CD4-positive, alpha-beta T cell treated with Interleukin-12 subunit alpha and Interleukin-12 subunit beta, for 1 hour (primary cell): Measurements from ENCODE around the gene TRUB2.
"Not testable (repeated sequence)": the region's sequence is repeated elsewhere in the genome, so short reads cannot be mapped to it uniquely, and the experiment has no call there.

Experiments used
- DNase-seq: peaks from one replicate; pipeline ENCODE4 v3.0.0-alpha.2; 2020

The TRUB2 gene

GRCh38 chr9:128339761-128340690 lies 17.8 kb upstream of the TRUB2 start, which contains the start of gene SLC27A4:
SLC27A4 (plus strand) TSS chr9:128340527; CDS start chr9:128343133, 2,606 bp downstream.
- peak; percentile 87 for DNase-seq

- DNase-seq, result not testable (repeated sequence)
These were observed 16.8 kb upstream of the TRUB2 start for GRCh38 chr9:128338852-128339614.

GRCh38 chr9:128337936-128338335 lies 15.7 kb upstream of the TRUB2 start:
- DNase-seq, result no peak

- no peak for DNase-seq
These were observed 13.7 kb upstream of the TRUB2 start for GRCh38 chr9:128335914-128336313.

- DNase-seq, result no peak
These were observed 12.9 kb upstream of the TRUB2 start for GRCh38 chr9:128335161-128335560.

- no peak for DNase-seq
These were observed 11.2 kb upstream of the TRUB2 start for GRCh38 chr9:128333451-128333869.

- DNase-seq, result no peak
These were observed 3.4 kb upstream of the TRUB2 start for GRCh38 chr9:128325629-128326028.

- DNase-seq, result no peak
These were observed 2.2 kb upstream of the TRUB2 start for GRCh38 chr9:128324401-128324800.

GRCh38 chr9:128323791-128324190 lies 1.5 kb upstream of the TRUB2 start:
- DNase-seq, result no peak

- DNase-seq, result no peak
These were observed 1.0 kb upstream of the TRUB2 start for GRCh38 chr9:128323212-128323730.

- DNase-seq, result no peak
These were observed 306 bp downstream of the TRUB2 start for GRCh38 chr9:128321879-128322403.

- no peak for DNase-seq
These were observed 904 bp downstream of the TRUB2 start for GRCh38 chr9:128321343-128321742.

GRCh38 chr9:128317629-128318028 lies 4.6 kb downstream of the TRUB2 start:
- no peak for DNase-seq

- no peak for DNase-seq
These were observed 5.8 kb downstream of the TRUB2 start for GRCh38 chr9:128316421-128316820.

- DNase-seq, result no peak
These were observed 7.5 kb downstream of the TRUB2 start for GRCh38 chr9:128314697-128315096.

GRCh38 chr9:128310461-128310860 lies 11.8 kb downstream of the TRUB2 start:
- no peak for DNase-seq

GRCh38 chr9:128309551-128309950 lies 12.7 kb downstream of the TRUB2 start:
- DNase-seq, result no peak

GRCh38 chr9:128304971-128305288 lies 17.3 kb downstream of the TRUB2 start:
- DNase-seq, result no peak

GRCh38 chr9:128304136-128304970 lies 17.9 kb downstream of the TRUB2 start:
- DNase-seq, result no peak

GRCh38 chr9:128298535-128299482 lies 23.4 kb downstream of the TRUB2 start:
- DNase-seq, result no peak

- no peak for DNase-seq
These were observed 24.9 kb downstream of the TRUB2 start for GRCh38 chr9:128297221-128297773.
